ENCODE measurements around the gene BRD7.

BRD7 gene

GRCh38 chr16:50388496-50388895, 19.7 kb upstream of the BRD7 start:
- no peak for DNase-seq

DNA sequence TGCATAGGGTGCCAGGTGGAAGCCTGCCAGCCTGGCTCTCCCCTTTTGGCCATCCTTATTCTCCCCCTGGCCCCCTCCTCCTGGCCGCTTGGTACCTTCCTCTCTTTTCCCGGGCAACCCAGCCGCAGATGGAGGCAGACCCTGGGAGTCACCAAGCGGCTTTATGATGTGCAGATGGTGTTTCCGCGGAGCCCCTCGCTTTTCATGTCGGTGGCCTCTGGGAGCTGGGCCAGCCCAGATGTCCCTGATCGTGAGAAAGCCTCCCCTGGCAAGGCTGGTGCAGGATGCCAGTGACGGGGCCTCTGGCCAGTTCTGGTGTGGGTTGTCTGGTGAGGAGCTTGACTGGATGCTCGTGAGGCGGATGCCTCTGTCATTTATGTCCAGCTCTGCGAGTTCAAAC, 18.0 kb upstream of the BRD7 start:
- no peak for DNase-seq

- DNase-seq = no peak
Measured at GRCh38 chr16:50386139-50386538, 17.4 kb upstream of the BRD7 start.

GRCh38 chr16:50384500-50385135, 15.8 kb upstream of the BRD7 start:
- no peak for DNase-seq

DNA sequence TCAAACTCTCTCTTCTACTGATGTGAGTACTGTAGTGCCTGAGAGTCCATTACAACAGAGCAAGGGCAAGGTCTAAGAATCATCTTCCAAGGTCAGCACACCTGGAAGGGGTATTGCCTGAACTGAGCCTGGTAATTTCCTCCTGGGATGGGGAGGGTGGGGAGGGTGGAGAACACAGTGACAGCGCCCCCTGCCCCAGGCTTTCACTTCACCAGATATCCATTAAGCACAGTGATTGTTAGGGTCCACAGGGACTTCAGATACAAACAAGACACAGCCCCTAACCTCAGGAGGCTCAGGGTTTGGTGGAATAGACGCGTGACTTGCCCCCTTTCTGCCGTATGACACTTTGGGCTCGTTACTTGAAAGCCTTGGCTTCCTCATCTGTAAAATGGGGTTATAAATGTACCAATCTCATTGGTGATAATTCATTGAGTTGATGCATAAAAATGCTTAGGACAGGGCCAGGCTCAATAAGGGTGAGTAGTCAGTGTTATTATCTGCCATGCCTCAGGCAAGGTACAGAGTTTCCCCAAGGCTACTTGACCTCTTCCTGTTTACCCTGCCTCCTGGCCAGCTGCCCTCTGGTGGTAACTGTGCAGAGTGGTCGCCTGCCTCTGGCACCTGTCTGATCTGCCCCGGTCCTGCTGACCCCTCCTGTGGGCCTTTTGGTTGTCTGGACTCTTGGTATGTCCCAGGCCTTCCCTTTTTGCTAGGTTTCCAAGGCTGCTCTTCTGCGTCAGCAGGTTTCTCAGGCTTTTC, 13.1 kb upstream of the BRD7 start:
- no peak for DNase-seq

DNA sequence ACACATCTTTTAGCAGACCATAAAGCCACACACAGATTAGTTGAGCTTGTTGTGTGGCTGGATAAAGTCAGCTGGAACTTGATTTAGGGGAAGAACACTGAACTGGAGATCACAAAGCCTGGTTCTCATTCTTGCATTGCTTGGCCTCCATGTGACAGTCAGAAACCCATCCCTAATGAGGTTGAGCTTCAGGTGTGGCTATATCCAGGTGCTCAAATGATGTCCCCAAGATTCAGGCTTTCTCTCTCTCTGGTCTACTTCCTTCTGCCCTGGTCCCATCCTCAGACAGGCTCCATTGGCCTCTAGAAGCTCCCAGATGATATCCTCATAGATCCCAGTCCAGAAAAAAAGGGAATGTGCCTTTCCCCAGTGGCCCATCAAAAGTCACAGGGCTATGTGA, 9.6 kb upstream of the BRD7 start:
- DNase-seq = no peak

DNA sequence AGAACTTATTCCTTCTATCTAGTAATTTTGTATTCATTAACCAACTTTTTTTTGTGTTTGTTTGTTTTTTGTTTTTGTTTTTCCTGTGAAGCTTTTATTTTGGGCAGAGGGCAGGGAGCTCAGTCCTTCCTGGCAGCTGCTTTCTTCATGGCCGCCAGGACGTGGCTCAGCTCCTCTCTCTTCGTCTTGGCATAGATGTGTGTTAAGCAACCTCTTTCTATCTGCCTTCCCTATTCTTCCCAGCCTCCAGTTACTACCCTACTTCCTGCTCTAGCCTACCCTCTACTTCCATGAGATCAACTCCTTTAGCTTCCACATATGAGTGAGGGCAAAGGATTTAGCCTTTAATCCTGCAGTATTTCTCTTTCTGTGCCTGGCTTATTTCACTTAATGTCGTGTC, 8.2 kb upstream of the BRD7 start:
- DNase-seq = no peak

- no peak for DNase-seq
Measured at GRCh38 chr16:50373780-50374179, 5.0 kb upstream of the BRD7 start.

- DNase-seq = no peak
Measured at GRCh38 chr16:50373345-50373701, 4.5 kb upstream of the BRD7 start.

- DNase-seq = no peak
Measured at GRCh38 chr16:50372611-50373344, 4.0 kb upstream of the BRD7 start.

GRCh38 chr16:50371936-50372595, 3.3 kb upstream of the BRD7 start:
- no peak for DNase-seq

GRCh38 chr16:50371036-50371716, 2.4 kb upstream of the BRD7 start:
- DNase-seq = no peak

GRCh38 chr16:50369133-50369804, 481 bp upstream of the BRD7 start:
- DNase-seq = no peak

- no peak for DNase-seq
Measured at GRCh38 chr16:50367777-50368409, 895 bp downstream of the BRD7 start.

GRCh38 chr16:50365791-50366575, 2.8 kb downstream of the BRD7 start:
- DNase-seq = no peak

DNA sequence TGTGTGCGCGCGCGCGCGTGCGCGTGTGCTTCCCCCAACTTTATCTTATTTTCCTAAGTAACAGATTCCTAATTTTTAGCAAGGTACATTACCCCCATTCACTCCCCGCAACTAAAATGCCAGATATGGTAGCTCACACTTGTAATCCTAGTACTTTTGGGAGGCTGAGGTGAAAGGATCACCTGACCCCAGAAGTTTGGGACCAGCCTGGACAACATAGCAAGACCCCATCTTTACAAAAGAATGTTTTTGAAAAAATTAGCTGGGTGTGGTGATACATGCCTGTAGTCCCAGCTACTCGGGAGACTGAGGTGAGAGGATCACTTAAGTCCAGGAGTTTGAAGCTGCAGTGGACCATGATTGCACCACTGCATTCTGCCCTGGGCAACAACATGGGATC, 5.1 kb downstream of the BRD7 start:
- no peak for DNase-seq

DNA sequence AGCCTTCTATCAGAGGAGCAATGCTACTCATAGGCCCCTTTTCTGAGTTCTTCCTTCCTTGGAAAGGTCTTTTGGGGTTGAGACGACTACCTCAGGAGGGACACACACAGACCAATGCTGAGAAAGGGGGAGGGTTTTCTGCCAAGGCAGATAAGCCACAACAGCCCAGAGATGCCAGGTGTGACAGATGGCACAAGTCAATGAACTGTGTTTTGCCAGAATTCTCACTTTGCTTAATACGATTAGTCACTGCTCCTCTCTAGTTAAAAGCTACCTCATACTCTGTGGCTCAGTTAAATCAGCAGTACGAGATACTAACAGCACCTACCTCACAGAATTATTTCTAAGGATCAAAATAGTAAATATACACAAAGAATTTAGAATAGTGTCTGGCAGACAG, 8.0 kb downstream of the BRD7 start:
- DNase-seq = no peak

- no peak for DNase-seq
Measured at GRCh38 chr16:50360033-50360778, 8.6 kb downstream of the BRD7 start.

DNA sequence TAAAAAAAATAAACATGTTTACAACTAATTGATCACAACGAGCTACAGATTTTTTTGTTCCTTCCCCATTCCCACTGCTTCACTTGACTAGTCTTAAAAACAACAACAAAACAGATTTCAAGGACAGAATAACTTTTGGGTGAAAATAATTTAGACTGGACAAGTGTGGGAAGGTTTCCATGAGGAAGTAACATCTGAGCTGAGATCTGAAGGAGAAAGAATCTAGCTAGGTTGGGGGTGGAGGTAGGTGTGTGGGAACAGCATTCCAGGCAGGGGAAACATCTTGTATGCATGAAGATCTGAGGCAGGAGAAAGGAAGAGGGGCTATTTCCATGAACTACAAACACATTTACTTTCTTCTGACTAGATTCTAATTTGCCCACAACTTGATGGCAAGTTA, 9.2 kb downstream of the BRD7 start:
- DNase-seq = no peak
